ENCODE data around the gene XRN1.

The XRN1 gene

GRCh38 chr3:142259359-142259758 is 188.5 kb downstream of the XRN1 start:
- DNase-seq: no peak

GRCh38 chr3:142256712-142257333 is 191.0 kb downstream of the XRN1 start:
- no peak for DNase-seq

Data from SHP77 (cell line).